HUES64 (cell line): ENCODE results near the gene RNF181. TPM values are rescaled to one million over a fixed set of nuclear protein-coding genes. Genes with fewer than 3 reads are reported as not detected.

Experiments used
- H3K27ac ChIP-seq: 2 replicates; pipeline ENCODE4 v1.7.0; 2013; ENCODE audit warnings: low read depth, low read length, inconsistent platforms
- H3K27me3 ChIP-seq: 2 replicates; pipeline ENCODE4 v1.6.1; 2013; ENCODE audit warnings: mild to moderate bottlenecking, low read length; ENCODE audit not compliant: insufficient read depth
- H3K36me3 ChIP-seq: 2 replicates; pipeline ENCODE4 v1.6.1; 2013; ENCODE audit warnings: mild to moderate bottlenecking, low read length; ENCODE audit not compliant: insufficient read depth
- H3K4me1 ChIP-seq: 2 replicates; pipeline ENCODE4 v1.6.1; 2013; ENCODE audit warnings: mild to moderate bottlenecking, low read length, moderate library complexity; ENCODE audit not compliant: insufficient read depth
- H3K4me3 ChIP-seq: 2 replicates; pipeline ENCODE4 v1.5.1; 2013; ENCODE audit warnings: mild to moderate bottlenecking, low read length, moderate library complexity
- H3K9ac ChIP-seq: 2 replicates; pipeline ENCODE4 v1.6.1; 2013; ENCODE audit warnings: mild to moderate bottlenecking, low read depth, low read length
- H3K9me3 ChIP-seq: 2 replicates; pipeline ENCODE4 v1.6.1; 2013; ENCODE audit warnings: low read depth, low read length; ENCODE audit not compliant: insufficient read depth
- WGBS: fragments of 150-250, 120-280 bp; methylation state at CpG from one replicate; pipeline ENCODE4 v1.1.7; 2013; ENCODE audit warnings: missing lambda C conversion rate; 5-methylcytosine and 5-hydroxymethylcytosine counted together
- polyA plus RNA-seq, 2 experiments: library from polyadenylated mRNA; stranded (reverse); fragments of 50-300 nt; gene quantifications; one replicate each; pipeline ENCODE4 v1.2.3, GENCODE V29; 2013

The RNF181 gene, protein sequence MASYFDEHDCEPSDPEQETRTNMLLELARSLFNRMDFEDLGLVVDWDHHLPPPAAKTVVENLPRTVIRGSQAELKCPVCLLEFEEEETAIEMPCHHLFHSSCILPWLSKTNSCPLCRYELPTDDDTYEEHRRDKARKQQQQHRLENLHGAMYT
- polyA plus RNA-seq (2013, experiment 1 of 2), result 99.6 TPM
- polyA plus RNA-seq (2013, experiment 2 of 2), result 103 TPM

DNA sequence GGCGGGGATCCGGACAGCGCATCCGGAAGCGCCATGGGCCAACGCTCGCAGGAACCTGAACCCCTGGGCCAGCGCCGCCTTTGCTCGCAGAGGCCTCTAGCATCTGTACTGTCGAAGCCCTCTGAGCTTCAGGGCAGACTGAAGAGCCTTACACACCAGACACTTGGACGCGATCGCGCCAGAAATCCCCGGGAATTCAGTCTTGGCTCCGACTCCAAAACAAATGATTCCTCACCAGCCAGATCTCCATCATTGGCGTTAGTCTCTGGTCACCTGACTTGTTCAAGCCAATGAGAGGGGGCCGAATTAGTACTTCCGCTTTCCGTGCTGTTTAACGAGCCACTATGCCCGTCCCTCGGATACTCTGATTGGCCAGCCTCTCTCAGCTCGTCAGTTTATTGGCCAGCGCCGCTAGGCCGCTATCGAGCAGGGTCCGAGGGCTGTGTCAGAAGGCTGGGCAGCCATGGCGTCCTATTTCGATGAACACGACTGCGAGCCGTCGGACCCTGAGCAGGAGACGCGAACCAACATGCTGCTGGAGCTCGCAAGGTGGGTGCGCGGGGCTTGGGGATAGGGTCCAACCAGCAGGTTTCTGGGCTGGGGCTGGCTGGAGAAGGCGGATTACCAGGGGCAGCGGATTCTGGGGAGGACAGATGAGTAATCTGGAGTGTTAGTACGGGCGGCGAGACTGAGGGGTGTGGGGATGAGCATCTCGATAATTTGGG is at the start of gene RNF181:
RNF181 (plus strand) TSS at position 445 of the 725 bp plus-strand sequence; CDS start at position 464, 19 bp downstream.
- peak within 1 kb of the TSS; percentile 77 for H3K27ac ChIP-seq
- H3K4me3 ChIP-seq, result peak within 1 kb of the TSS; percentile 85
- WGBS, result under 1% methylated on average over 47 of the region's 47 CpGs
- H3K27me3 ChIP-seq, result 0 out of 2 replicates have a peak, but pooled peaks cover under 1% of the 10 kb centered on the region
- H3K9ac ChIP-seq, result peak within 1 kb of the TSS; percentile 87
- H3K4me1 ChIP-seq, result no peaks in the 10 kb centered on the region; the same call in 1 of the 2 replicates
- peaks cover 25% of the 10 kb centered on the region for H3K36me3 ChIP-seq
- H3K9me3 ChIP-seq, result no peaks in the 10 kb centered on the region

DNA sequence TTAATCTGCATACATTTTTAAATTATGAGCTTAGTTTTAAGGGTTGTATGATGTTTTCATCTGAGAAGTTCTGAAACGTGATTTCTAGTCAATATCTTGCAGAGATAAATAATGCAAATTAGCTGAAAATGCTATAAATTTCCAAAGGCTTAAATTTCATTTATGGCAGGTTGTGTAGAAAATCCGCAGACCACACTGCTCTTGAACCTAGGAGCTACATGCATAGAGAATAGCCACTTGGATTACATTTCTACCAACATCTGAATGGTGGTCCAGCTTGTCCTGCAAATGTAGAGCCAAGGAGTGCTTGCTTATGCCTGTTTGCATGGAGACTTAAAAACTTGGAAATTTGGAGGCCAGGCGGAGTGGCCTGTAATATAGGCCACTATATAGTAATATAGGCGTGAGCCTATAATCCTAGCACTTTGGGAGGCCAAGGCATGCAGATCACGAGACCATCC is 49.7 kb upstream of the RNF181 start:
- 87% methylated on average over 5 of the region's 5 CpGs for WGBS
- H3K9ac ChIP-seq, result no peak overlapping the region
- H3K4me3 ChIP-seq, result no peak overlapping the region
- H3K36me3 ChIP-seq, result peaks cover 89% of the 10 kb centered on the region
- no peaks in the 10 kb centered on the region for H3K9me3 ChIP-seq
- peaks cover 16% of the 10 kb centered on the region; the same call in 1 of the 2 replicates for H3K4me1 ChIP-seq
- no peak overlapping the region; the same call in 1 of the 2 replicates for H3K27ac ChIP-seq
- H3K27me3 ChIP-seq, result no peaks in the 10 kb centered on the region

DNA sequence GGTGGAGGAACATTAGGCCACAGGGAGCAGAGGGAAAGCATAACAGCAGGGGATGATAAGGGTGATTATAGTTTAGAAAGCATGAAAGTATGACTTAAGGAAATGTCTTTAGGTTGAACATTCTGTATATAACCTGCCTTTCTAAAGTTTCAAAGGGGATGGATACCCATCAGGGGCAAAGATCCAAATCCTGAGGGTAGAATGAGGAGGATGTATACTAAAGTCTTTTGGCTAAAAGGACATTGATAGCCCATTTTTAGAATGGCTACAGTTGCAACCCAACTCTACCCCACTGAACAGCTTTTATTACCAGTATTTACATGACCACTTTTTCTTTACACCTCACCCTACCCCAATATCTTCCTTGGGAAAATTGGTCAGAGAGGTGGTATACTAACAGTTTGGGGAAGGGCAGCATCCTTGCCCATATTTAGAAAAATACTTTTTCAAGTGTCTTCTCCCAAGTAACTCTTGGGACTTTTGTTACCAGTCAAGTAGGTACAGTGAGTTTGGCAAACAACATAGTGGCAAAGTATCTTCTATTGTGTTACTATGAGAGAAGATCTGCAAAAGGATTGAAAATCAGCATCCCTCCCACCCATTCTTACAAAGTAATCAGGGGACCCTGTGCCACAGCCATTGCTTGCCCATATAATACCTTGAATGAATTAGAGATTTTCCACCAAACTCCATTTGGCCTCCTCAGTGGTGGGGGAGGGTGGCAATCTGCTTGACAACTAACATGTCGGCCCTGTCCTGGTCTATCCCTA is 48.3 kb upstream of the RNF181 start:
- Histone ChIP-seq H3K4me3 (no peak overlapping the region), H3K36me3 (peaks cover 88% of the 10 kb centered on the region), H3K27ac (no peak overlapping the region), H3K27me3 (no peaks in the 10 kb centered on the region), H3K4me1 (peaks cover 3% of the 10 kb centered on the region; the same call in 1 of the 2 replicates), H3K9me3 (no peaks in the 10 kb centered on the region), H3K9ac (no peak overlapping the region)
- 100% methylated on average over 1 of the region's 1 CpG for WGBS

DNA sequence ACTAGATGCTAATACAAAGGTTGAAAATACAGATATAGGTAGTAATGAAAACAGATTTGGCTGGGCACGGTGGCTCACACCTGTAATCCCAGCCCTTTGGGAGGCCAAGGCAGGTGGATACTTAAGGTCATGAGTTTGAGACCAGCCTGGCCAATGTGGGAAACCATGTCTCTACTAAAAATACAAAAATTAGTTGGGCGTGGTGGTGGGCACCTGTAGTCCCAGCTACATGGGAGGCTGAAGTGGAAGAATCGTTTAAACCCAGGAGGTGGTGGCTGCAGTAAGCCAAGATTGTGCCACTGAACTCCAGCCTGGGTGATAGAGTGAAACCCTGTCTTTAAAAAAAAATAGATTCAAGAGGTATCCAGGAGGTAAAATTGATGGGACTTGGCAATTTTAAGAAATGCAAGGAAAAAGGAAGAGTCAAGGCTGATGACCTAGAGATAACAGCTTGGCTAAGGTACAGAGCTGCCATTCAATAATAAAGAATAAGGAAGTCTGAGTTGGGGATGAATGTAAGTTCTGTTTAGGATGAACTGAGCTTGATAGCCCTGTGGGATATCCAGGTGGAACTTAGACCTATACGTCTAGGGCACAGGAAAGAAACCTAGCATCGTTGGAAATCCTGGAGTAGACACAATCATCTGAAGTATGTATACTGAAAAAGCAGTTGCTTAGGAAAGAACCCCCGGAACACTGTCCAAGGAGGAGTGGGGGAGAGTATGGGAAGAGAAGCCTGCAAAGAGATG is 47.5 kb upstream of the RNF181 start:
- WGBS, result 93% methylated on average over 6 of the region's 6 CpGs
- no peak overlapping the region for H3K9ac ChIP-seq
- no peaks in the 10 kb centered on the region for H3K27me3 ChIP-seq
- no peak overlapping the region for H3K27ac ChIP-seq
- H3K4me1 ChIP-seq, result no peaks in the 10 kb centered on the region; the same call in 1 of the 2 replicates
- no peaks in the 10 kb centered on the region for H3K9me3 ChIP-seq
- no peak overlapping the region for H3K4me3 ChIP-seq
- H3K36me3 ChIP-seq, result peaks cover 88% of the 10 kb centered on the region

DNA sequence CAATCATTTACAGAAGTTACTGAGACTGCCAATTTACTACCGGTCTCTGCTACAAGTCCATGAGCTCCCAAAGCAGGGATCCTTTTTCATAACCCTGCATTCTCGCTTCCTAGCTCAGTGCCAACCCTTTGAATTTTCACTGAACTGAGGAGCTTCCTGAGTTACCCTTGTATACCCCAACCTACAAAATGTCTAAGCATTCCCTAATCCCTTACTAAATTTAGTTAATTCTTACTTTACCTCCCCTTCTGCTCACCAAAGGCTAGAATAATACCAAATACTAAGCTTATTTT is 47.0 kb upstream of the RNF181 start:
- 92% methylated on average over 2 of the region's 2 CpGs for WGBS
- H3K27me3 ChIP-seq, result no peaks in the 10 kb centered on the region
- H3K4me1 ChIP-seq, result no peaks in the 10 kb centered on the region; the same call in 1 of the 2 replicates
- H3K9ac ChIP-seq, result no peak overlapping the region
- H3K4me3 ChIP-seq, result no peak overlapping the region
- no peaks in the 10 kb centered on the region for H3K9me3 ChIP-seq
- H3K27ac ChIP-seq, result no peak overlapping the region
- peaks cover 86% of the 10 kb centered on the region for H3K36me3 ChIP-seq

DNA sequence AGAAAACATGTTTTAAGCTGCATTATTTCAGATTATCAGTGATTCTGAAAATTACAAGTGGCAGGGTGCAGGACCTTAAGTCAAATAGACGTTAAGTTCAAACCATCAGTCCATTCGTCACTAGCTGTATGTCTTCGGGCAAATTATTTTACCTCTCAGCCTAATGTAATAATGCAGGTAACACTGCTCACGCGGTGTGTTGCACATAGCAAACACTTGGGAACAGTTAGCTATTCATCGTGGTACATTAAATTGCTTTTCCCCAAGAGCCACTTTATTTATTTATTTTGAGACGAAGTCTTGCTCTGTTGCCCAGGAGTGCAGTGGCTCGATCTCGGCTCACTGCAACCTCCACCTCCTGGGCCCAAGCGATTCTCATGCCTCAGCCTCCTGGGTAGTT is 46.5 kb upstream of the RNF181 start:
- Histone ChIP-seq H3K27me3 (no peaks in the 10 kb centered on the region), H3K9ac (no peak overlapping the region), H3K36me3 (peaks cover 85% of the 10 kb centered on the region), H3K4me1 (no peaks in the 10 kb centered on the region; the same call in 1 of the 2 replicates), H3K4me3 (no peak overlapping the region), H3K9me3 (no peaks in the 10 kb centered on the region), H3K27ac (no peak overlapping the region)
- 95% methylated on average over 10 of the region's 10 CpGs for WGBS

DNA sequence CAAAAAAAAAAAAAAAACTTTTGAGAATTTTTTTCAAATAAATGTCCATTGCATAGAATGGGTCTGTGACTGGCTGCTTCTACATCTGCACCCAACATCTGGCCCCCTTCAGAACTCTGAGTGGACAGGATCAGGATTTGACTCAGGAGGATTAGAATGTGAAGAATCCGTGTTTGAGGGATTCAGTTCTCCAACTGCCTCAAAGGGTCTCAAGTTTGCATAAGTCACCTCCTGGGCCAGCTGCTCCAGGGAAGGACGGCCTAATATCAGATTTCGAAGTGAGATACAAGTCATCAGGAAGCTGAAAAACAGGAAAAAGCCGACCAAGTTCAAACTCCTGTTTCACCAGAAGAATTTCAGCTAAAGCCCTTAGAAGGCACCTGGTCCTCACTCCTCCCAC is 45.7 kb upstream of the RNF181 start:
- Histone ChIP-seq H3K36me3 (peaks cover 85% of the 10 kb centered on the region), H3K4me3 (no peak overlapping the region), H3K27me3 (no peaks in the 10 kb centered on the region), H3K27ac (no peak overlapping the region), H3K4me1 (no peaks in the 10 kb centered on the region), H3K9ac (no peak overlapping the region), H3K9me3 (no peaks in the 10 kb centered on the region)
- WGBS, result 69% methylated on average over 4 of the region's 4 CpGs

DNA sequence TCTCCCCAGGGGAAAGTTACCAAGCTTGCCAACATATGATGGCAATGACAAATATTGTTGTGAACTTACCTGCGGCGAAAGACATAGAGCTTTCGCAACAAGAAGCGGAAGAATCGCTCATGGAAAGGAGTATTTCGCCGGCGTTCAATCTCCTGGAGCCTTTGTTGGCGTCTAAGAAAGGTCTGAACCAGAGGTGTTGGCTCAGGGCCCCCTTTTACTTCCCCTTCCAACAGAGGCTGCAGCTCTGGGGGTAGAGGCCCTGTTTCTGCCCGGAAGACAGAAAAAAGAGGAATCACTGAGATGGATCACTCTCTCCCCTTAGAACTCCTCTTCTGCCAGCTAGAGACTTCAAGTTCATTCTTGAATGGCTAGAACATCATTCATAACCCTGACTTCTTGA is 45.1 kb upstream of the RNF181 start:
- Histone ChIP-seq H3K27ac (no peak overlapping the region), H3K27me3 (no peaks in the 10 kb centered on the region), H3K4me1 (no peaks in the 10 kb centered on the region), H3K4me3 (no peak overlapping the region), H3K36me3 (peaks cover 85% of the 10 kb centered on the region), H3K9ac (no peak overlapping the region), H3K9me3 (no peaks in the 10 kb centered on the region)
- 96% methylated on average over 10 of the region's 10 CpGs for WGBS

DNA sequence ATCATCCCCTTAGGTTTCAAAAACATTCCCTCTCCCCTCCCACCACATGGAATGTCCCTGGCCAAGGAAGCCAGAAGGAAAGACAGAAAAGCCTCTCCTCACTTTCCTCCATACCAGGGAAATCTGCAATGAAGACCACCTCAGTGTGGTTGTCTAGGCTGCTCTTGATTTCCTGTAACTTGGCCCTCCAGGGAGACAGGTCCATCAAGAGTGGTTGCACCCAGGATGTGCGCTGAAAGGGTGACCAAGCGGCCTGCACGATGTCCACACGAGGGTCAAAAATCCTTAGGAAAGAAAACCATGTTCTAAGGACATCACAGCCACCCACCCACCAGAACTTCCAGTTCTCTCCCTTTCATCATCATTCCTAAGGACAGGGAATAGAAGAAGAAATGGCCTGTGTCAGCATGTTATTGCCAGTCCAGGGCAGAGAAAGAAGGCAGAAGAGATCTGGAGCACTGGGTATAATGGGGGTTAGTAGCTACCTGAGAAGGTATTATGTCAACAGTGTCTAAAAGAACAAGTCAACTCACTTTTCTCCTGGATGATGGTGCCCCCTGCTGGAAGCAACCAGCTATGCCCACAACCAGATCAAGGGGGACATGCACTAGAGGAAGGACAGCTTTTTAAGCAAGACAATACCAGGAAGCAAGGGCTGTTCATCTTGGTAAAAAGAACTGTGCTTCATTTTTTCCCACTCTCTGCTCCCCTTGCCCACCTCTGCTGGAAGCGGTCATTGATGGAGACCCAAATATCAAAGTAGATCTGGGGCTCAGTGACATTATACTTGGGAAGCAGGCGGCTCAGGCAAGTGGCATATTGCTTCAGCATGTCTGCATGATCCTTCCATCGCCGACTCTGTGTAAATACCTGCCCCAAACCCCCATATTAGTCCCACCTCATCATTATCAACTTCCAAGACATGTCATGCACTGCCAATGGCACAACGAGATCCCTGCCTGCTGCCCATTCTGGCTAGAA is 43.6 kb upstream of the RNF181 start:
- Histone ChIP-seq H3K27ac (no peak overlapping the region), H3K4me3 (no peak overlapping the region), H3K9me3 (no peaks in the 10 kb centered on the region), H3K27me3 (no peaks in the 10 kb centered on the region), H3K4me1 (no peaks in the 10 kb centered on the region), H3K36me3 (peaks cover 89% of the 10 kb centered on the region), H3K9ac (no peak overlapping the region)
- 85% methylated on average over 9 of the region's 9 CpGs for WGBS

DNA sequence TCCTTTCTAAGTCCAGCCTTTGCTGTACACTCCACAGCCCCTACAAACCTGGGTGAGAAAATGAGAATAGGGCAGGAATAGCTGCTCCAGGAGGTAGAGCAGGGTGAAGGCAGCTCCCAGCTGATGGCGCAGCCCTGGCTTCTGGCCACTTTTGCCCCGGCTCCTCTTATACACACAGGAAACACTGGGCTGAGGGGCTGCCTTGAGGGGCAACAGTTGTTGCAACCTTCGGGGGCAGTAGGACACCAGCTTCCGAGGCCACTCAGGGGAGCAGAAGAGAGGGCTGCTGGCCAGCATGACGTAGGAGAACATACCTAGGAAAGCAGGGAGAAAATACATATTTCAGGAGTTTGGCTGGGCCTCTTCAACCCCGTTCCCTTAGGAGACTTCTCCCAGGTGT is 42.4 kb upstream of the RNF181 start:
- H3K27me3 ChIP-seq, result no peaks in the 10 kb centered on the region
- 84% methylated on average over 6 of the region's 6 CpGs for WGBS
- peaks cover 86% of the 10 kb centered on the region for H3K36me3 ChIP-seq
- H3K9ac ChIP-seq, result no peak overlapping the region
- no peak overlapping the region for H3K4me3 ChIP-seq
- no peaks in the 10 kb centered on the region for H3K4me1 ChIP-seq
- H3K27ac ChIP-seq, result no peak overlapping the region
- H3K9me3 ChIP-seq, result no peaks in the 10 kb centered on the region
